Measurements from ENCODE around the gene SYT3.

SYT3 gene

GRCh38 chr19:50639121-50640112, at the start of gene SYT3:
TSS of gene SYT3 (minus strand) at chr19:50639881. CDS start at chr19:50637411, 2,470 bp downstream.
- FAIRE-seq: no peak

- no peak for FAIRE-seq
Measured at GRCh38 chr19:50688766-50689165, 49.1 kb upstream of the SYT3 start.

DNA sequence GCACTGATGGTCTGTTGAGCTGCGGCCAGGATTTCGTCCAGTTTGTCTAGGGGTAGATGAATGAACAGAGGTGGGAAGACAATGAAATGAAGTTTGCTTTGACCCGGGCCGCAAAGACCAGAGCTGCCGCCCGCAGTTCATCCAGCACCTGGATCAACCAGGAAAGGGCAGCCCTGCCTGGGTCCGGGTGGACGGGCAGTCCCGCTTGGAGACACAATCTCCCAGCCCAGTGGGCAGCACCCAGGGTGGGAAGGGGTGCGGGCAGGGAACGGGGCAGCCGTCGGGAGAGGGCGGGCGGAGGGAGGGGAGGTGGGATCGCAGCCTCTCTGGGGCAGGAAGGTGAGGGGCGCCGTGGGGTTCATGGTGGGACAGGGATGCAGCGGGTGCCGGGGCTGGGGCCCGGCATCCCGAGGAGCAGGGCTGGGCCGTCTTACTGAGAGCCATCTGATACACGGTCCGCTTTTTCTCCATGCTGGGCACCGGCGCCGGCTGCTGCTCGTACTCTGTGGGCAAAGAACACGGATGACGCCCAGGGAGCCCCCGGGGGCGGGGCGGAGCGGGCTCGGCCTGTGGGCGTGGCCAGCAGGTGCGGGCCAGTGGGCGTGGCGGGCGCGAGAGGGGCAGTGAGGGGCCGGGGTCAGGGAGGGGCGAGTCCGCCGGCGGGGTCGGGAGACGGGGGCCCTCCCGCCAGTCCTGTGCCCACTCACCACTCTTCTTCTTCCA, 46.8 kb upstream of the SYT3 start:
- FAIRE-seq: no peak

DNA sequence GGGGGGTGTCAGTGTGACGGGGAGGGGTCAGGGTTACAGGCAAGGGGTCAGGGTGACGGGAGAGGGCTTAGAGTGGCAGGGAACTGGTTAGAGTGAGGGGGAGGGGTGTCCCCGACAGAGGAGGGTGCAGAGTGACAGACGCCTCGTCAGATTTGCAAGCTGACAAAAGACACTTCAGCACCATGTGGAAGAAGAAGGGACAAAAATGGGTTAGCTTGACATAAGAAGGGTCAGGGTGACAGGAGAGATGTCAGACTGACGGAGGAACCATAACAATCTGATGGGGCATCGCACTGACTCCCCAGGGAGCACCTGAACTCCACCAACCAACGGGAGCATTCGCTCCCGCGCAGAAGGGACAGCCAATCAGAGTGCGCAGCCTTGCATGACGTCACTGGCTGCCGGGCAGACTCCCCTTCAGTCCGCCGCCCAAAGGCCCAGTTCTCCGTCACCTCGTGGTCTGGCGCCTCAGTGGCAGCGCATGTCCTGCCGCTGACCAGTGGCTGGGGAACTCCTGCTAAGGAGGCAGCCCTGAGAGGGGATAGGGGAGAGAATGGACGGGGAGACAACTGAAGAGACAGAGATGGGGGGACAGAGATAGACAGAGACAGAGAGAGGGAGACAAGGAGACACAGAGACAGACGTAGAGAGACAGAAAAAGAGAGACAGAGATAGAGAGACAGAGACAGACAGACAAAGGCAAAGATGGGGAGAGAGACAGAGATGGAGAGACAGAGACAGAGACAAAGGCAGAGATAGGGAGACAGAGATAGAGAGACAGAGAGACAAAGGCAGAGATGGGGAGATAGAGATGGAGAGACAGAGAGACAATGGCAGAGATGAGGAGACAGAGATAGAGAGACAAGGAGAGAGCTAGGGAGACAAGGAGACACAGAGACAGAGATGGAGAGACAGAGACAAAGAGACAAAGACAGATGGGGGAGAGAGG, 39.8 kb upstream of the SYT3 start:
- peak; percentile 11 for FAIRE-seq

- FAIRE-seq: no peak
Measured at GRCh38 chr19:50678323-50678722, 38.6 kb upstream of the SYT3 start.

GRCh38 chr19:50677636-50678035, 38.0 kb upstream of the SYT3 start:
- FAIRE-seq: no peak

DNA sequence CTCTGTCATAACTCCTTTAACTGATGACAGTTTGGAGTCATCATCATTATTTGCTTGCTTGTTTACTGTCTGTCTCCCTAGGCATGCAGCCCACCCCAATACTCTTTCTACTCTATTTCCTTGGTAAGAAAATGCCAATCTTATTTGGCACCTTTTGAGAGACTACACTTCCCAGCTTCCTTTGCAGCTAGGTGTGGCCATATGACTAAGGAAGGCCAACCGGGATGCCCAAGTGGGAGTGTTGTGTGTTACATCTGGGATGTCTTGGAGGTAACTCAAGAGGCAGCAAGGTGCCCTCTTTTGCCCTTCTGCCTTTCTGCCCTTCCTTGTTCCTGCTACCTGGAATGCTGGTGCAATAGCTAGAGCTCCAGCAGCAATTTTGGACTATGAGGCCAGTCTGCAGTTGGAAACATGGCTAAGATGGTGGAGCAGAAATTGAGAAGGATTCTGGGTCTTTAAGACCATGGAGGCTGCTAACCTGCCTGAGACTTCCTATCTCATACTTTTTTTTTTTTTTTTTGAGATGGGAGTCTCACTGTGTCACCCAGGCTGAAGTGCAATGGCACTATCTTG, 37.0 kb upstream of the SYT3 start:
- no peak for FAIRE-seq

DNA sequence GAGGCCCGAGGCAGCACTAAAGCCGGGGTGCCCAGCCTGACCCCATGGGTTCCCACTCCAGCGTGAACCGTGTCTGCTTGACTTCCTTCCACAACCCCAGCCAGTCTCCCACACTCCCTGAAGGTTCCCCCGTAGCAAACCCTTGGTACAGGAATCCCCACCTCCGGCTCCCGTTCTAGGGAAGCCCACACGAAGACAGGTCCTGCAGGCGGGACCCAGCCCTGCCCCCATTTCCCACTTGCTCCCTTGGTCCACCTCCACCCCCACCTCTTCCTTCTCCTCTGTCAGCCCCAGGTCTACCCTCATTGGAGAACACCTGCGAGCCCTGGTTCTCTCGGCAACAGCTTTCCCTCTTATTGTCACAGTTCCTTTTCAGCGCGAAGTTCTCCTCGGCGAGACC, 33.4 kb upstream of the SYT3 start:
- FAIRE-seq: no peak

- FAIRE-seq: no peak
Measured at GRCh38 chr19:50670102-50670380, 30.4 kb upstream of the SYT3 start.

DNA sequence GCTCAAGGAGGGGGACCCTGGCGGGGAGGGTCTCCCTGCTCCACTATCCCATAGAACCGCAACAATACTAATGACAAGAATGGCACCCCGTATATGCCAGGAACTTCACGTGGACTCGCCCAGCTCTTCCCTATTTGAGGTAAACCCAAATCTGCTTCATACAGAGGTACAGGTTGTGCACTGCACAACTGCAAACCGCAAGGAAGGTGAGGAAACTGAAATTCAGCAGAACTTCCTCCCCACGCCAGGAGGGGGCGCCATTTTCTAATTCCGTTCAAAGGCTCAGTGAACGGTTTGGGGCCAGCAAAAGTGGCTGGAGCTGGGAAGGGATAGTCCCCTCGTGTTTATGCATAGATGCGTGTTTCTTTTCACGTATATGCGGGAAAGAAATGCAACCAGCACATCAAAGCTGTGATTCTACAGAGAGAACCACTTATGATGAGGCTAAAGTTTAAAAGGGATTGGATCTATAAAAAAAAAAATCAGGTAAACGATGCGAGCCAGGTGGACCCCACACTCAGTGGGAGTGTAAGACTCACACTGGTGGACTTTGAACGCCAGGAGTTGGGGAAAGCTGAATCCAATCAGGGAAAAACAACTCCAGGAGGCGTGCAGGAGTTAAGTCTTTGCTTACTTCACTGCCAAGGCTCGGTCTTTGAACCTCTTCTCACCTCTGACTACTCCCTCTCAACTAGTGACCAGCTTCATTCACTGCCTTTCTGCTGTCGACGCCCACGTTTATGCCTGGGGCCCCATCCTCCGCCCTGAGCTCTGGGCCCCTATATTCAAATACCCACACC, 29.8 kb upstream of the SYT3 start:
- no peak for FAIRE-seq

GRCh38 chr19:50668879-50669278, 29.2 kb upstream of the SYT3 start:
- FAIRE-seq: no peak

- no peak for FAIRE-seq
Measured at GRCh38 chr19:50668416-50668815, 28.7 kb upstream of the SYT3 start.

- FAIRE-seq: no peak
Measured at GRCh38 chr19:50667759-50668231, 28.1 kb upstream of the SYT3 start.

GRCh38 chr19:50667177-50667758, 27.6 kb upstream of the SYT3 start:
- no peak for FAIRE-seq

- no peak for FAIRE-seq
Measured at GRCh38 chr19:50666346-50667176, 26.9 kb upstream of the SYT3 start.

DNA sequence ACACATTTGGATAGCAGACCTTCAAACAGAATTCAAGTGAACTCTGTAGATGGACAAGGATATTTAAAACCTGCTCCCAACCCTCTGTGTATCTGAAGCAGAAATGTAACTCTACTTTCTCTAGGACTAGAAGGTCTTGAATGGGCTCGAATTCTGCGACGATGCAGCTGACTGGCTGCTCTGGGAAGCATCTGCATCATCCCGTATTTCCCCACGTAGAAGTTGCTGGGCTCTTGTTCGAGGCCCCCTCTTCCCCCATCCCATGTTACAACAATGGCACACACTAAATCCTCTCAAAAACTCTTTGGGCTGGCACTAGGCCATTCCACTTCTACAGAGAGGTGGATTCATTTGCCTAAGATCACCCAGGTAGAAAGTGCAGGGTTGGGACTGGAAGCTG, 24.5 kb upstream of the SYT3 start:
- no peak for FAIRE-seq

DNA sequence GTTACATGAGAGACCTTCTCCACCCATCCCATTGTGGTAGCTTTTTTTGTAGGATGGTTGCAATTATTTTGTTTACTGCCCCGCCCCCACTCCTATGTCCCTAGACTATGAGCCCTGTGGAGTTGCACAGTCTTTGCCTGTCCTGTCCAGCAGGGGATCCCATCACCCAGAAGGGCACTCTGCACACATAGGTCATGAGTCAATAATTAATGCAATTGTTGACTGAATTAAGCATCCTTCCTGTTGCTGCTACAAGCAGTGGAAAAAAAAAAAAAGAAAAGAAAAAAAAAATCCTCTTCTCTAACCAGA, 23.8 kb upstream of the SYT3 start:
- no peak for FAIRE-seq

DNA sequence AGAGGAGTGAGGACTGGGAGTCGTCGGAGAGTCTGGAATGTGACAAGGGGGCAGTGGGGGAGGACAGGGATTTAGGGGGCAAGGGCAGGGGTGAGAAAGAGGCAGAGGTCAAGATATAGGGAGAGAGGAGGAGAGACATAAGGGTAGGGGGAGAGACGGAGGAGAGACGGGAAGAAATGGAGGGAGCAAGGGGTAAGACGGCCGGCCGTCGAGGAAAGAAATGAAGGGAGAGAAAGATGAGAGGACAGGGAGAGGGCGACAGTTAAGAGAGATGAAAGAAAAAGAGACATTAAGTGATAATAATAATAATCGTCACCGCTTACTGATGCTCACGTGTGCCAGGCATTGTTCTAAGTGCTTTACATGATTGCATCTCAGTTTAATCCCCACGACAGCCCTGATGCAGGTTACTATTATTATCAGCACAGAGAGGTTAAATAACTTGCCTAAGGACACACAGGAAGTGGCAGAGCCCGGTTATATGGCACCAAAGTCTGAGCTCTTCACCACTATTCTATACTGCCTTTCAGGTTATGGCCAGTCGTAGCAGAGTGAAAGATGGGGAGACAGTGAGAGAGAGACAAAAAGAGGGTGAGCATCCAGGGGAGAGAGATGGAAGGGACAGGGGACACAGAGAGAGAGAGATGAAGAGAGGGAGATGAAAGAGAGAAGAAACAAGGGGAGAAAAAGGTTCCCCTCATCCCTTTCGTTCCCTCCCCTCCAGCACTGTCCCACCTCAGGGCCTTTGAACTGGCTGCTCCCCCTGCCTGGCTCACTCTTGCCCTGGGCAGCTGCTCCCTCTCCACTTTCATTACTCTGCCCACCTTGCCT, 23.2 kb upstream of the SYT3 start:
- FAIRE-seq: no peak
